IPS-20b (cell line): ENCODE results near the gene FBXO11.
"Not testable (repeated sequence)": the region's sequence is repeated elsewhere in the genome, so short reads cannot be mapped to it uniquely, and the experiment has no call there.

Experiments
- H3K27ac ChIP-seq: one replicate; pipeline ENCODE4 v1.5.1; 2013; ENCODE audit warnings: low read length
- H3K27me3 ChIP-seq: 2 replicates; pipeline ENCODE4 v1.6.1; 2013; ENCODE audit warnings: mild to moderate bottlenecking, low read length, inconsistent platforms; ENCODE audit not compliant: insufficient read depth
- H3K36me3 ChIP-seq: 2 replicates; pipeline ENCODE4 v1.6.1; 2013; ENCODE audit warnings: low read depth, mild to moderate bottlenecking, inconsistent platforms, low read length, moderate library complexity; ENCODE audit not compliant: insufficient read depth
- H3K4me1 ChIP-seq: 2 replicates; pipeline ENCODE4 v1.6.1; 2013; ENCODE audit warnings: mild to moderate bottlenecking, control low read depth, inconsistent platforms, low read length, moderate library complexity; ENCODE audit not compliant: insufficient read depth
- H3K4me3 ChIP-seq: 2 replicates; pipeline ENCODE4 v1.5.1; 2013; ENCODE audit warnings: mild to moderate bottlenecking, low read length, inconsistent platforms
- H3K9ac ChIP-seq: 2 replicates; pipeline ENCODE4 v1.6.1; 2013; ENCODE audit warnings: low read depth, mild to moderate bottlenecking, inconsistent platforms, low read length, moderate library complexity
- H3K9me3 ChIP-seq: 2 replicates; pipeline ENCODE4 v1.6.1; 2013; ENCODE audit warnings: mild to moderate bottlenecking, low read depth, low read length, inconsistent platforms; ENCODE audit not compliant: insufficient read depth

The FBXO11 gene

DNA sequence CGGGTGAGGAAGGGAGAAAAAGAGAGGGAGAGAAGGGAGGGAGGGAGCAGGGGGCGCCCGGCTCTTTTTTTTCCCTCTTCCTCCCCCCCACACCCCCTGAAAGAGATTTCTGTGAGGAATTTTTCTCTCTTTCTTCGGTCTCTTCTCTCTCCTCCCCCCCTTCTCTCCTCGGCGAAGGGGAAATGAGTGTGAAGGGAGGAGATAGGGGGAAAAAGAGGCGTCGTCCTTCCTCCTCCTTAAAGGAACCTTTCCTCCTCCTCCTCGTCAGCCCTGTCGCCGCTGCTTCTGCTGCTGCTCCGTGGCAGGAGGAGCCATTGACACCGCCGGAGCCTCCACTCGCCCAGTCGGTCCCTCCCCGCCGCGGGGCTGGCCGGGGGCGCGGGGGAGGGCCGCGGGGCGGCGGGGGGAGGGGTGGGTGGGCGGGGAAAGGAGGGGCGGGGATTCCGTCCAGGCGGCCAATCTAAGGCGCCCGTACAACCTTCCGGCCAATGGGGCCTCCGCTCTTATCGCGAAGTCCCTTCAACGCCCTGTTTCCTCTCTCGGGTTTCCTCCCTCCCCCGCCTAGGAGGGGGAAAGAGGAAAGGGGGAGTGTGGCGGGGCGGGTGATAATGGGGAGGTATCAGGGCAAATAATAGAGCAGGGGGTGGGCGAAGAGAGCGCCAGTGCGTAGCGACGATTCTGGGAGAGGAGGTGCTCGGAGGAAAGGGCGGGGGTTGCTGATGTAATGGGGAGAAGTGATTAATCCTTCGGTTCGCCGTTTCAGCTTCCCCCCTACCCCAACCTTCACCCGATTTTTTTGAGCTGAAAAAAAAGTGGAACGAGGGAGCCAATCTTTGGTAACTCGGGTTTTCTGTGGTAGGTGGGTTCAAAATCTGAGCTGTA, at the start of gene FBXO11:
FBXO11 (minus strand) TSS at position 342 of the 882 bp plus-strand sequence. CDS start 778 bp downstream, outside the sequence.
- H3K27ac ChIP-seq = peak within 1 kb of the TSS; percentile 89
- no peaks in the 10 kb centered on the region for H3K9me3 ChIP-seq
- H3K36me3 ChIP-seq = no peaks in the 10 kb centered on the region
- H3K27me3 ChIP-seq = no peaks in the 10 kb centered on the region
- peak within 1 kb of the TSS; percentile 89 for H3K4me3 ChIP-seq
- H3K4me1 ChIP-seq = peaks cover 5% of the 10 kb centered on the region; the same call in 1 of the 2 replicates
- peak within 1 kb of the TSS; percentile 92 for H3K9ac ChIP-seq

DNA sequence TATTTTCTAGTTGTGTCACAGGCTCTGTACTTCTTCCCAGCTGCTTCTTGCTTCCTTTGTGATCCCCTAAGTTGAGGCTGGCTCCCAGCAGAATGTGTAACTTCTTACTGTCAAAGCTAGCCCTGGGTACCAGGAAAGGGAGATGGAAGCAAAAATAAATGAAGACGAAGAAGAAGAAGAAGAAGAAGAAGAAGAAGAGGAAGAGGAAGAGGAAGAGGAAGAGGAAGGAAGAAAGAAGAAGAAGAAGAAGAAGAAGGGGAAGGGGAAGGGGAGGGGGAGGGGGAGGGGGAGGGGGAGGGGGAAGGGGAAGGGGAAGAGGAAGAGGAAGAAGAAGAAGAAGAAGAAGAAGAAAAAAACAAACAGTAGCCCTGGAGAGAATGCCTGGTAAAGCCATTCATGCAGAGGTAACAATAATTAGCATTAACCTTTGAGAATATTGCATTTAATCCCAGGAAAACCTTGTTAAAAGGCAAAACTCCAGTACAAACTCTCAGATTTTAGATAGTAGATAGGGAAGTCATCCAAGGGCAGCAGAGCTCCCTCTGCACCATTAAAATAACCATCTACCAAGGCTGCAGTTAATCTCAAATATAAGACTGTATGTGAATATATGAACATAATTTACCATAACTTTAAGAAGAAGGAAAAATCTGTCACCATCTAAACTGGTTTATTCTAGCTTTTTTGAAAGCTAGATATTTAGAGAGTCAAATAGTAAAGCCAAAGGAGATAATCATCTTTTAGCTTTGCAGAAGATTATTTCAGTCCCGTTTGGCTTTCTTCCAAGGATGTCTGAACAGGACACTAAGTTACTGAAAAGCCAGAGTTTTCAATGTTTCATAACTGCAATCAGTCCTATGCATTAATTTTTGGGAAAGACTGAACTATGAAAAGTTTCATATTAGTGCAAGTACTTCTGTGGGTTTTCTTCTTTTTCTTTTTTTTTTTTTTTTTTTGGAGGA, 44.3 kb upstream of the FBXO11 start:
- no peak overlapping the region for H3K4me3 ChIP-seq
- no peaks in the 10 kb centered on the region for H3K4me1 ChIP-seq
- no peaks in the 10 kb centered on the region for H3K36me3 ChIP-seq
- no peak overlapping the region for H3K27ac ChIP-seq
- H3K27me3 ChIP-seq = no peaks in the 10 kb centered on the region
- no peaks in the 10 kb centered on the region for H3K9me3 ChIP-seq
- H3K9ac ChIP-seq = no peak overlapping the region

DNA sequence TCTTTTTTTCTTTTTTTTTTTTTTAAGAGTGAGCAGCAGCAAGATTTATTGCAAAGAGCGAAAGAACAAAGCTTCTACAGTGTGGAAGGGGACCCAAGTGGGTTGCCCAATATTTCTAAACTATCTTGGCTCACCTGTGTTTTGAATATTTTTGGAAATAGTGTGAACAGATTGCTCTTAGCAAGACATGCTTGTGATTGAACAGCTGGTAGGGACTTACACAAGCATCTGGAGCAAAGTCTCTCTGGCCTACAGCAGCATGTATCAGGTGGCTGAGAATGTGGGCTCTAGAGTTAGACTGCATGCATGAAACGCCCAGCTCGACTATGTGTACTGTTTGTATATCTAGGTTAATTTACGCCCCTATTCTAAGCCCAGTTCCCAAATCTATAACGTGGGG, 40.3 kb upstream of the FBXO11 start:
- H3K4me1 ChIP-seq = no peaks in the 10 kb centered on the region
- no peak overlapping the region for H3K4me3 ChIP-seq
- no peak overlapping the region for H3K9ac ChIP-seq
- no peaks in the 10 kb centered on the region for H3K36me3 ChIP-seq
- H3K27ac ChIP-seq = no peak overlapping the region
- no peaks in the 10 kb centered on the region for H3K27me3 ChIP-seq
- H3K9me3 ChIP-seq = no peaks in the 10 kb centered on the region

DNA sequence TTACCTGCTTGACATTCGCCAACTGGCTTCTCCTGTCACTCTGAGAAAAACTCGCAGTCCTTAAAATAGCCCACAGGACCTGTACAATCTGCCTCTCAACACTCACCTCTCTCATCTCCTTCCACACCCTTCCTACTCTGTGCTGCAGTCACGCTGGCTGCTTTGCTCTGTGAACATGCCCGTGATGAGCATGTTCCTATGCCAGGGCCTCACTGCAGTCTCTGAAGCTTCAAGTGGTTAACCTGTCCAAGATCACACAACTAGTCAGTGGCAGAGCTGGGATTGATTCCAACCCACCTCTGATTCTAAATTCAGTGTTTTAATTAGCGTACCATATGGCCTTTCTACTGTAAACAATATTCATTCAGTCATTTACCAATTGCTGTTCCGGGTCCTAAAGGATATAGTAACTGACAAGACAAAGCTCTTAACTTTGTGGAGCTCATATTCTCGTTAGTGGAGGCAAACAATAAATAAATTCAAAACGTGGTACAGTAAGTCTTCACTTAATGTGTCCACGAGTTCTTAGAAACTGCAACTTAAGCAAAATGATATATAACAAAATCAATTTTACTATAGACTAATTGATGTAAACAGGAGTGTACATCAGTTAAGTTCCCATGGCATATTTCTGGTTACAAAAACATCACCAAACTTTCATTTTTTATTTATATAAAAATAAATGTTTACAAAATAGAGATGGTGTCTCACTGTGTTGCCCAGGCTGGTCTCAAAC, 38.9 kb upstream of the FBXO11 start:
- no peaks in the 10 kb centered on the region for H3K4me1 ChIP-seq
- no peaks in the 10 kb centered on the region for H3K27me3 ChIP-seq
- H3K9ac ChIP-seq = no peak overlapping the region
- H3K4me3 ChIP-seq = no peak overlapping the region
- H3K27ac ChIP-seq = no peak overlapping the region
- no peaks in the 10 kb centered on the region for H3K9me3 ChIP-seq
- H3K36me3 ChIP-seq = no peaks in the 10 kb centered on the region

DNA sequence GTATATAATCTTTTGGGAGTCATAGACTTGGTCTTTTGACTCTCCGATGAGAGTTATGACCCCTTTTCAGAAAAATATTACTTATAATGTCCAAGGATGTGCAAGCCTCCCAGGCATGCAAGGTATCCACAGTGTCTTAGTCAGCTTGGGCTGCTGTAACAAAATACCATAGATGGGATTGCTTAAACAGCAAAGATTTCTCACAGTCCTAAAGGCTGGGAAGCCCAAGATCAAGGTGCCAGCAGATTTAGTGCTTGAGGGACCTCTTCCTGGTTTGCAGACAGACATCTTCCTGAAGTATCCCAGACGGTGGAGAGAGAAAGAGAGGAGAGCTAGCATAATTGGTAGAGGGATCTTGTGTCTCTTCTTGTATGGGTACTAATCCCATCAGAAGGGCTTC, 35.6 kb upstream of the FBXO11 start:
- no peaks in the 10 kb centered on the region for H3K9me3 ChIP-seq

DNA sequence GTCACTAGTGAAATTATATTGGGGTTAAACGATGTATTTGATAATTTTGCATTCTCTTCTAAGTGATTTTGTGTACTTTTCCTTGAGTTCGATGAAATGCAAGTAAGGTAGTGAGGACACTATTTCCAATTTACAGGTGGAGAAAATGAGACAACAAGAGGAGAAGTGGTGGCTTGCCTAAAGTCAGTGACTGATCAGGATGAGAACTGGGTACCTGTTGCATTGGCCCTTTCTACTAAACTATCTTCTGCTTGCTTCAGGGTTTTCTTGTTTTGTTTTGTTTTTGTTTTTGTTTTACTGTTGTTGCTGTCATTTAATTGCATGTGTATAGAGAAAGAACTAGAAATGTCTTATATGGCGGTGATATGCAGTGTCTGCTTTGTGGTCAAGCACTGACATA, 31.4 kb upstream of the FBXO11 start:
- no peaks in the 10 kb centered on the region for H3K27me3 ChIP-seq
- H3K36me3 ChIP-seq = no peaks in the 10 kb centered on the region
- H3K9me3 ChIP-seq = no peaks in the 10 kb centered on the region
- no peak overlapping the region for H3K4me3 ChIP-seq
- H3K4me1 ChIP-seq = no peaks in the 10 kb centered on the region
- H3K27ac ChIP-seq = no peak overlapping the region
- H3K9ac ChIP-seq = no peak overlapping the region

More for the DNA sequence above, 35.6 kb upstream of the FBXO11 start:
- Histone ChIP-seq H3K4me3 (no peak overlapping the region), H3K27me3 (no peaks in the 10 kb centered on the region), H3K4me1 (no peaks in the 10 kb centered on the region), H3K9ac (no peak overlapping the region), H3K36me3 (no peaks in the 10 kb centered on the region), H3K27ac (no peak overlapping the region)

DNA sequence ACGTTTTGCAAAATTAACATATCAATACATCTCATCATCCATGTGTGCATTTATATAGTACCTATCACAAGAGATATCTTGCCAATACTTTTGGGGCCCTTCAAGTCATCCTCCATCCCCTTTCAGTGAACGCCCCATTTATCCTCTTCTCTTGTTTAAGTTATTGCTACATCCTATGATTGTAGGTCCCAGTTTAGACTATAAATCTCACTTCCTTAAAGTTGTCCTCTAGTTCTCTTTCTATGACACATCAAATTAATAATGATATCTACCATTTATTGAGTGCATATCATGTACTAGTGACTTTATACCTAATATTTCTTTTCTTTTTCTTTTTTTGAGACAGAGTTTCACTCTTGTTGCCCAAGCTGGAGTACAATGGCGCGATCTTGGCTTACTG, 28.8 kb upstream of the FBXO11 start:
- Histone ChIP-seq H3K36me3 (no peaks in the 10 kb centered on the region), H3K27ac (no peak overlapping the region), H3K27me3 (no peaks in the 10 kb centered on the region), H3K4me1 (no peaks in the 10 kb centered on the region), H3K4me3 (no peak overlapping the region), H3K9ac (no peak overlapping the region), H3K9me3 (no peaks in the 10 kb centered on the region)

DNA sequence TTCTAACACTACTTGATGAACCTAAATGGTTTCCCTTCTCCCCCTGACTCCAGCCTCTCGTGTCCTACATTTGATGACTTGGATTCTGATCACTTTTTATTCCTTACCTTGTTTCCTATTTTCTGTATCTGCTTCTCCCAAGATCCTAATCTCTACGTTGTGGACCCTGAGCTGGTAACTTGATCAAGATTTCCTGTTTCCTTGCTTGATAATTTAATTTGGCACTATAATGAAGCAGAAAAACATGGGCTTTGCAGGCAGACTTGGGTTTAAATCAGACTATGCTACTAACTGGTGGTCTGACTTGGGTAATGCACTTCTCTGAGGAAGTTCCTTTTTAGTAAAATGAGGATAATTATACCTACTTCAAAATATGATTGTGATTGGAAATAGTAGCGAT, 11.7 kb upstream of the FBXO11 start:
- no peaks in the 10 kb centered on the region for H3K4me1 ChIP-seq
- no peak overlapping the region for H3K4me3 ChIP-seq
- H3K9ac ChIP-seq = no peak overlapping the region

DNA sequence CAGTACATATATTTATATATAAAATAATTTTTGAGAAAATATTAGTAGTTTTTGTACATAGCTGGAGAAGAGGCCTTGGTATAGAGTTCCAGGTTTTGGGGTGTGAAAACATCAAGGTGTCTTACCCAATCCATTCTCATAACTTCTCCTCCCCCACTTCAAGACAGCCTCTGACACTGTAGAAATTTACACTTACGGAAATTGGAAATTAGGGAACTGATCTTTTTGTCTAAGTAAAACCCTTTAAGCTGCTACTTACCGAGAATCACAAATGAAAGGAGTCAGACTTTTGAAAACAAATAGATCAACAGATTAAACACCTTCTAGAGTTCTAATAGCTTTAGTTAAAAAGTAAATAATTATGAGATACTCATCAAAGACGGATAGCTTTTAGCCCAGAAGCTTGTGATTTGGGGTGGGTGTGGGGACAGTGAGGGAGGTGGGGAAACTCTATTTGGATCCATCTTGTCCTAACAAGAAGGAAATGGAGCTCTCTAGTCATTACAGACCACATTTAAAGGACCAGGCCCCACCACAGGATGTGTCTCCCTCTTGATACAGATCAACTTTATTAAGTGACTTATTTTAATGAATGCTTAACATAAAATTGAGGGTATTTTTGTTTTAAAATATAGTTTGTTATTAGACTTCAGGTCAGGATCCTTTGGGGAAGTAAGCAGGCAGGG, 11.1 kb upstream of the FBXO11 start:
- Histone ChIP-seq H3K9ac (no peak overlapping the region), H3K27me3 (no peaks in the 10 kb centered on the region), H3K4me3 (no peak overlapping the region), H3K27ac (no peak overlapping the region), H3K9me3 (no peaks in the 10 kb centered on the region), H3K36me3 (no peaks in the 10 kb centered on the region), H3K4me1 (no peaks in the 10 kb centered on the region)

More for the DNA sequence above, 11.7 kb upstream of the FBXO11 start:
- Histone ChIP-seq H3K27me3 (no peaks in the 10 kb centered on the region), H3K9me3 (no peaks in the 10 kb centered on the region), H3K27ac (no peak overlapping the region), H3K36me3 (no peaks in the 10 kb centered on the region)

DNA sequence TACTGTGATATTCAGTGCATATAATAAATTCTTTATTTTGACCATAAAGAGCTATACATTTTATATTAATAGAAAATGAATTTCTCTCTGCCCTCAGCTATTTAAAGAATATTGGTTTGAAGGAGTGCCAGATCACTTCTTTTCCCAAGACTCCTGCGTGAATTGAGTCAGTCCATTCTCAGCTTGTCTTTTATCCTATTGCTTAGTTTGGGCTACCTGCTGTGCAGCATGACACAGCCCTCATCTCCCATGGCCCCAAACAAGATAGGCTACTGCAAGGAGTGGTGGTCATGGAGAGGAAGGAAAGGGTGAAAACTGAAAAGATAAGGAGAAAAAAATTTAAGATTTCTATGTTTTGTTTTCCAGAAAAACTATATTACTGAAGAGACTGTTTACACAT, 10.1 kb upstream of the FBXO11 start:
- Histone ChIP-seq H3K27me3 (no peaks in the 10 kb centered on the region), H3K9me3 (no peaks in the 10 kb centered on the region), H3K4me1 (no peaks in the 10 kb centered on the region), H3K36me3 (no peaks in the 10 kb centered on the region), H3K4me3 (no peak overlapping the region), H3K27ac (no peak overlapping the region), H3K9ac (no peak overlapping the region)

DNA sequence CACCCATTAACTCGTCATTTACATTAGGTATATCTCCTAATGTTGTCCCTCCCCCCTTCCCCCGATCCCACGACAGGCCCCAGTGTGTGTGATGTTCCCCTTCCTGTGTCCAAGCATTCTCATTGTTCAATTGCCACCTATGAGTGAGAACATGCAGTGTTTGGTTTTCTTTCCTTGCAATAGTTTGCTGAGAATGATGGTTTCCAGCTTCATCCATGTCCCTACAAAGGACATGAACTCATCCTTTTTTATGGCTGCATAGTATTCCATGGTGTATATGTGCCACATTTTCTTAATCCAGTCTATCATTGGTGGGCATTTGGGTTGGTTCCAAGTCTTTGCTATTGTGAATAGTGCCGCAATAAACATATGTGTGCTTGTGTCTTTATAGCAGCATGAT, 4.4 kb upstream of the FBXO11 start:
- not testable (repeated sequence) for H3K27me3 ChIP-seq, H3K4me1 ChIP-seq, H3K9ac ChIP-seq, H3K36me3 ChIP-seq, H3K27ac ChIP-seq, H3K4me3 ChIP-seq, H3K9me3 ChIP-seq
